ENCODE data around the gene EPB41L1.

Gene EPB41L1

DNA sequence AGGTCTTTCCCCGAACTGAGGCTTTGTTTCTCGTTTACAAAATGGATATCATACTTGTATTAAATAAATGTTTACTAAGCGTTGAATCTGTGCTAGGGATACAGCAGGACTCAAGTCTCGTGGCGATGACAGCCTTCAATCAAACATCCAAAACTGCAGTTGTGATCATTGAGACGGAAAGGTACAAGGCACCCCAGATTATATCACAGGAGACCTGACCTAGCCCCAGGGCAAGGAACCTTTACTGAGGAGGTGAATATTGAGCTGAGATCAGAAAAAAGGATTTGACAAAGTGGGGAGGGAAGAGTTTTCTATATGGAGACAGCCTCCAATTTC is 82.2 kb downstream of the EPB41L1 start:
- peak overlapping the region; percentile 100 for H2AFZ ChIP-seq (ENCODE audit: low read depth, low read length)
- peak overlapping the region; percentile 33 for H3K27ac ChIP-seq (ENCODE audit: low read length)
- no peaks in the 10 kb centered on the region for H3K9me3 ChIP-seq (ENCODE audit: insufficient read depth, low read length)
- peaks cover 59% of the 10 kb centered on the region for H3K79me2 ChIP-seq (ENCODE audit: low read length)
- peaks cover 10% of the 10 kb centered on the region for H3K4me1 ChIP-seq (ENCODE audit: low read length)
- H4K20me1 ChIP-seq (ENCODE audit: insufficient read depth, low read length): no peaks in the 10 kb centered on the region
- peak overlapping the region; percentile 85 for H3K9ac ChIP-seq (ENCODE audit: low read length)
- H3K27me3 ChIP-seq (ENCODE audit: low read depth, low read length): no peaks in the 10 kb centered on the region
- H3K4me3 ChIP-seq (ENCODE audit: low read length): peak overlapping the region; percentile 89
- H3K36me3 ChIP-seq (replicated peaks; ENCODE audit: low read depth, low read length): peaks cover 15% of the 10 kb centered on the region
- TF ChIP-seq CTCF (IDR thresholded peaks at IDR 0.05; ENCODE audit: low read depth, low read length): no peak
- peak overlapping the region; percentile 86 for H3K4me2 ChIP-seq (ENCODE audit: low read length)

GRCh38 chr20:36237477-36237876 is 82.9 kb downstream of the EPB41L1 start:
- peaks cover 10% of the 10 kb centered on the region for H3K4me1 ChIP-seq (ENCODE audit: low read length)
- peak overlapping the region; percentile 86 for H3K4me2 ChIP-seq (ENCODE audit: low read length)
- H4K20me1 ChIP-seq (ENCODE audit: insufficient read depth, low read length): no peaks in the 10 kb centered on the region
- H3K9ac ChIP-seq (ENCODE audit: low read length): peak overlapping the region; percentile 85; the same call in 1 of the 2 replicates
- H3K27ac ChIP-seq (ENCODE audit: low read length): no peak overlapping the region
- no peak for TF ChIP-seq CTCF (IDR thresholded peaks at IDR 0.05; ENCODE audit: low read depth, low read length)
- no peak for TF ChIP-seq EZH2phosphoT487 (IDR thresholded peaks at IDR 0.05; ENCODE audit: low read depth)
- H2AFZ ChIP-seq (ENCODE audit: low read depth, low read length): no peak overlapping the region
- H3K27me3 ChIP-seq (ENCODE audit: low read depth, low read length): no peaks in the 10 kb centered on the region
- peaks cover 15% of the 10 kb centered on the region for H3K36me3 ChIP-seq (replicated peaks; ENCODE audit: low read depth, low read length)
- peak overlapping the region; percentile 89 for H3K4me3 ChIP-seq (ENCODE audit: low read length)
- no peaks in the 10 kb centered on the region for H3K9me3 ChIP-seq (ENCODE audit: insufficient read depth, low read length)
- peaks cover 59% of the 10 kb centered on the region for H3K79me2 ChIP-seq (ENCODE audit: low read length)

DNA sequence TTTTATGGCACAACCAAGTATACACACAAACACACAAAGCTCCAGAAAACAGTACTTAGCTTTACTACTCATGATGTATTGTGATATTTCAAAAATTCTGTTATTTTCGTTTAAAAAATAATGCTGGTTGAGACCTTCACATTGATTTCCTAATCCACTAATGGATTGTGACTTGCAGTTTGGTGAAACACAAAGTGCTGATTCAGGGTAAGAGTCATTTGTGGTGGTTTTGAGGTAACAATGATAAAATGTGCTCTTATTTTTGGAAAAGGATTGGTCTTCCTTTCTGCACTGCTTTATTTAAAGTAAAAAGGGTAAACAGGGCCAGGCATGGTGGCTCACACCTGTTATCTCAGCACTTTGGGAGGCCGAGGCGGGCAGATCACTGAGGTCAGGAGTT is 83.6 kb downstream of the EPB41L1 start:
- Histone ChIP-seq H3K9ac (ENCODE audit: low read length) (no peak overlapping the region), H3K36me3 (replicated peaks; ENCODE audit: low read depth, low read length) (peaks cover 18% of the 10 kb centered on the region), H3K79me2 (ENCODE audit: low read length) (peaks cover 64% of the 10 kb centered on the region), H4K20me1 (ENCODE audit: insufficient read depth, low read length) (no peaks in the 10 kb centered on the region), H2AFZ (ENCODE audit: low read depth, low read length) (no peak overlapping the region), H3K4me1 (ENCODE audit: low read length) (peaks cover 10% of the 10 kb centered on the region), H3K27me3 (ENCODE audit: low read depth, low read length) (no peaks in the 10 kb centered on the region), H3K9me3 (ENCODE audit: insufficient read depth, low read length) (no peaks in the 10 kb centered on the region), H3K27ac (ENCODE audit: low read length) (no peak overlapping the region), H3K4me3 (ENCODE audit: low read length) (no peak overlapping the region), H3K4me2 (ENCODE audit: low read length) (no peak overlapping the region)
- TF ChIP-seq EZH2phosphoT487 (IDR thresholded peaks at IDR 0.05; ENCODE audit: low read depth) (no peak), CTCF (IDR thresholded peaks at IDR 0.05; ENCODE audit: low read depth, low read length) (no peak)

- H3K4me3 ChIP-seq (ENCODE audit: low read length): no peak overlapping the region
- no peak overlapping the region for H3K27ac ChIP-seq (ENCODE audit: low read length)
- peaks cover 69% of the 10 kb centered on the region for H3K79me2 ChIP-seq (ENCODE audit: low read length)
- no peaks in the 10 kb centered on the region for H3K9me3 ChIP-seq (ENCODE audit: insufficient read depth, low read length)
- no peak overlapping the region for H2AFZ ChIP-seq (ENCODE audit: low read depth, low read length)
- no peaks in the 10 kb centered on the region for H3K27me3 ChIP-seq (ENCODE audit: low read depth, low read length)
- peaks cover 10% of the 10 kb centered on the region for H3K4me1 ChIP-seq (ENCODE audit: low read length)
- no peak overlapping the region for H3K4me2 ChIP-seq (ENCODE audit: low read length)
- H3K36me3 ChIP-seq (replicated peaks; ENCODE audit: low read depth, low read length): peaks cover 22% of the 10 kb centered on the region
- no peak for TF ChIP-seq EZH2phosphoT487 (IDR thresholded peaks at IDR 0.05; ENCODE audit: low read depth)
- TF ChIP-seq CTCF (IDR thresholded peaks at IDR 0.05; ENCODE audit: low read depth, low read length): no peak
- no peaks in the 10 kb centered on the region for H4K20me1 ChIP-seq (ENCODE audit: insufficient read depth, low read length)
- no peak overlapping the region for H3K9ac ChIP-seq (ENCODE audit: low read length)
These were observed 84.2 kb downstream of the EPB41L1 start for GRCh38 chr20:36238760-36239159.

Measured in OCI-LY3 (cell line).